NCI-H2171 (cell line): Measurements from ENCODE around the gene ZNF300.
A peak's percentile ranks its signal among the peaks of the same experiment; 100 is the strongest.
"Not testable (repeated sequence)": the region's sequence is repeated elsewhere in the genome, so short reads cannot be mapped to it uniquely, and the experiment has no call there.

Experiments used
- DNase-seq: peaks from one replicate; lab custom pipeline; 2025; lab: John Stamatoyannopoulos, UW

Gene ZNF300

DNA sequence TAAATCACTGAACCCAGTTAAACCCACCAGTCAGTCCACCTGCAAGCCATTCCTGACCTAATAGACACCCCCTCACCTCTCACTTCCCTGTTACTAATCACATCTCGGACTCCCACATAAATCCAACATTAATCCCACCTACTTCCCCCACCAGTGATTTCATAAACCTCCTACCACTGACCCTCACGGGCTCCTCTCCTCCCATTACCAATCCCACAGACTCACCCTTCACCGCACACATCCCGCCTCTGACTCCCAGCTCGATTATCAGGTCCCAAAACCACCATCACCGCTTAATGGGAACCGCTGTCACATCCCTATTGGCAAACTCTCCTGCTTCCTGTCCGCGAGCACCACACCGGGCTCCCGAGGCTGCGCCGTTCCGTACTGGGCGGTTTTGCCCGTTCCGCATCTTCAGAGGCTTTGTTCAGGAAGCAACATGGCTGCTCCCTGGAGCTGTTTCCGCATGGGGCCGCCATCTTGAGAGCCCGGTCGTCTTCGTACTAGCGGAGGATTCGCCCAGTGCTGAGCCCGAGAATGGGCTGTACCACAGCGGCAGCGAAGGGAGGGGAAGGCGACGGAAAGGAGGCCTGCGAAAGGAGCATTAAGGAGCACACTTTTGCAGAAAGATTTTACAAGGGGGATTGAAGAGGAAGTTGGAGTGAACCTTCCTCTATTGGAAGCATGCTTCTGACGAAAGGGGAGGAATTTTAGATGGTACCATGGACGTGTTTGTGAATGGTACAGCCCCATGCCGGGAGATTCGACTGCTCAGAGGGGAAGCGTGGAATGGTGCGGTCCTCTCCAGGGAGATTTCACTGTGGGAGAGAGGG is at the start of gene ZNF300:
TSS of gene ZNF300 (minus strand) at position 502 of the 833 bp plus-strand sequence. CDS start 1,825 bp downstream, outside the sequence.
- peak; percentile 82 for DNase-seq

DNA sequence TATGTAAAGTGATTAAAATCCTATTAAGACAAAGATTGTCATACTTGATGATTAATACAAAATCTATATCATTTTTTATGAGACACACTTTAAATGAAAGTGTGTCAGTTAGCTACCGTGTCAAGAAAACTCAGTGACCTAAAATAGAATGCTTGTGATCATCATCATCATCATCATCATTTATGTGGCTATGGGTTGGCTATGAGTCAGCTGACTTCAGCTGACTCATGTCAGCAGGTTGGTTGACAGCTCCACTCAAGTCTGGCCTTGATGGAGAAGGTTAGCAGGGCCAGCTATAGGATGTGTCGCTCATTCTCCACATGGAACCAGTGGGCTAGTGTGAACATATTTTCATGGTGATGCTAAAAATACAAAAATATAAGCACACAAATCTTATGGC is 43.8 kb upstream of the ZNF300 start:
- no peak for DNase-seq

DNA sequence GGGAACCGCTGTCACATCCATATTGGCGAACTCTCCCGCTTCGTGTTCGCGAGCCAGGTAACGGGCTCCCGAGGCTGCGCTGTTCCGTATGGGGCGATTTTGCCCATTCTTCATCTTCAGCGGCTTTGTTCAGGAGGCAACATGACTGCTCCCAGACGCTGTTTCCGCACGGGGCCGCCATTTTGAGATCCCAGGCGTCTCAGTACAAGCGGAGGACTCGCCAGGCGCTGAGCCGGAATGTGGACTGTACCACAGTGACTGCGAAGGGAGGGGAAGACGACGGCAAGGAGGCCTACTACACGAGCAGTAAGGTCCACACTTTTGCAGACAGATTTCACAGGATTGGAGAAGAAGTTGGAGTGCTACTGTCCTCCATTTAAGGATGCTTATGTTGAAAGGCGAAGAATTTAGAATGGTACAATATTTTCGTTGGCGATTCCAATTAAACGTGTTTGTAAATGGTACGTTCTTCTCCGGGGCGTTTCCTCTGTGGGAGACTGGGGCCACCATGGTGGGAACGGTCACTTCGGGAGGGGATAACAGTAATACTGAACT is 41.6 kb upstream of the ZNF300 start:
- DNase-seq = no peak

DNA sequence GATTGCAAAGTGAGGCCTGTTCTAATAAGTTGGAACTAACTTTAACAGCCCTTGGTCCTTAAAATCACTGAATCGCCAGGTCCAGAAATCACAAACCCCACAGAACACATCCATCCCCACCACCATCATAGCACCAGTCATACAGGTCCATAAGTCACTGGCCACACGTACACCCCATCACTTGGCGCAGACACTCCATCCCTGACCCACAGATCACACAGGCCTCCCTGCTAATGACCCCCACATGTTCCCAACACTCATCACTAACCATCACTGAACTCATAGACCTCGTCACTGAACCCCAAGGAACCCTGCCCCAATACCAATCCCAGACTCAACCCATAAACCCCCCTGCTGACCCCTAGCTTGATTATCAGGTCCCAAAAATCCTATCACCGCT is 41.2 kb upstream of the ZNF300 start:
- no peak for DNase-seq

DNA sequence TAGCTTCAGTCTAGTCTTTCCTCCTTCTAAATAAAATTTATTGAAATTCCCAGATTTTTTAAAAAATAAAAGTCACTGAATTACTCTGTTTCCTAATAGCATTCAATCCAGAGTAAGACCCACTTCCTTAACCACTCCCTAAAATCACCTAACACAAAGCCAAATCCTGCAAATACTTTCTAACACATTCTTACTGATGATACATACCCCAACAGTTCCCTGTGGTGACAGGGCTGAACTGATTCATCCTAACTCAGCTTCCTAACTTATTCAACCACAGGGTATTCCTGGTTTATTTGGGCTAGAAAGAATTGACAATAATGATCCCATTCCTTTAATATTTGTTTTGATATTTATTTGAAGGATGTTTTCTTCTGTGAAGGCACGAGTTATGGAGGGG is 40.7 kb upstream of the ZNF300 start:
- no peak for DNase-seq

DNA sequence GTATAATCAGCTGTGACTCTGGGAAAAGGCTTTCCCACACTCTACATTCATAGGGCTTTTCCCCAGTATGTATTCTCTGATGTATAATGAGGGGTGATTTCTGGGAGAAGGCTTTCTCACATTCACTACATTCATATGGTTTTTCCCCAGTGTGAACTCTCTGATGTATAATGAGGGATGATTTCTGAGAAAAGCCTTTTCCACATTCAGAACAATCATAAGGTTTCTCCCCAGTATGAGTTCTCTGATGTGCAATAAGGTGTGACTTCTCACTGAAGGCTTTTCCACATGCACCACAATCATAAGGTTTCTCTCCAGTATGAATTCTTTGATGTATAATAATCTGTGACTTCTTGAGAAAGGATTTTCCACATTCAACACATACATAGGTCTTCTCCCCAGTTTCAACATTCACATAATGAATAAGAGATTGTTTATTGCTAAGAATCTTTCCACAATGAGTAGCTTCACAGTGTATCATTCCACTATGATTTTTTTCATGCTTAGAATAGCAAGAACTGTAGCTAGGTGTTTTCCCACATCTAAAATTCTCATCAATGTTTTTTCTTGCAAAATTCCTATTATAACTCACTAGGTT is 26.7 kb upstream of the ZNF300 start:
- DNase-seq = no peak

DNA sequence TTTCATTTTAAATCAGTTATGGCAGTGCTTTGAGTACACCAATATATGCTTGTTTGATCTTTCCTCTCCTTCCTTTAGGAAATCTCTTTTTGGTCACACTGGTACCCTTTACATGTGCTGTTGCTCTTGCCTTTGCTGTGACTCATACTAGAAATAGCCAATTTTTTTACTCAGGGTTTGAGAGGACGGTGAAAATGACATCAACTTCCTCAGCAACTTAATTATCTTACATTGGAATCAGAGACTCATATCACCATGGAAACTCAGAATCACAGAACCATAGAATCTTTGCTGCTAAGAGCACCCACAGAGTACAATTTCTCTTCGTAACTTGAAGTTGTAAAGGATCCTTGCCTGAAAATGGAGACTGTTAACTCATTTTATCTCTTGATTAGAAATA is 13.8 kb upstream of the ZNF300 start:
- DNase-seq = no peak

DNA sequence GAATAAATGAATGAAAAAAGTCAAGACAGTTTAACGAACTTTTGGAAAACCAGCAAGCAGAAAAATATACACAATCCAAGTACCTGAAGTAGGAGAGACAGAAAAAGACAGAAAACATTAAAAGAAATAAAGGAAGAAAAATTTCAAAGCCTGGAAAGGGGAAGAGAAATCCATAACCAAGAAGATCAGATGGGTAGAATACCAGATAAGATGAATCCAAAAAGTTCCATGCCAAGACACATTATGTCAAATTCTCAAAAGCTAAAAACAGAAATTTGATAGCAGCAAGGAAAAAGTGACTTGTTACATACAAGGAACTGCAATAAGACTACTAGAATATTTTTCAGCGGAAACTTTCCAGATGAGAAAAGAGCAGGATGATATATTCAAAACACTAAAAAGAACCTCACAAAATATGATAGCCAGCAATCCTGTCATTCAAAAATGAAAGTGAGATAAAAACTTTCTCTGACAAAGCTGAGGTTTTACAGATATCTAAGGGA is 7.6 kb upstream of the ZNF300 start:
- no peak for DNase-seq

DNA sequence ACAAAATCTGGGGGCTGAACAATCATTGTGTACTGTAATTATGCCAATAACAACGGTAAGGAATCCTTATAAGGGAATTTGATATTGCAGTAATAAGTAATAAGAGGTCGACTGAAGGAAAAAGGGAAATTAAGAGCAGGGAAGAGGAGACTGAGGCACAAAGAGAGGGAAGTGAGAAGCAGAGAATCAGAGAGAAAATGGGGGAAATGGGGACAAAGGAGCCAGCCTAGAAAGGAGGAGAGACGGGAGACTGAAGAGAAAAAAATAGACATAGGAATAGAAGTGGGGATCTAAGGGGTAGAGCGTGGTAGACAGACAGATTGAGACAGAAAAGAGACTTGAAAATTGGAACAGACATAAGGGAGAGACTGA is 518 bp upstream of the ZNF300 start:
- DNase-seq = no peak

DNA sequence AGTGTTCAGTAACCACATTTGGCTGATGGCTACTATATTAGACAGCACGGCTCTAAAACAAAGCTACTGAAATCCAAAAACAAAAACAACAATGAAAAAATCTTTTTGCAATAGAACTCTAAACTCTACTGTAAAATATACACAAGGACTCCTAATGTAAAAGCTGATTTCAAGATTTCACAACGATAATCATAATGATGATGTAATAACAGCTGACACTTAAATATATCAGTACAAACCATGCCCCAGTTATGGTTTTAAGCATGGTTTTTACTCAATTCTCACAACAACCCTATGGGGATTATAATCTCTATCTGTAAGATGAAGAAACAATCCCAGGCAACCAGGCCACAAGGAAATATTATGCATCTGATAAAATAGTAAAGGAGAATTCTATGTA is 3.3 kb downstream of the ZNF300 start:
- no peak for DNase-seq

DNA sequence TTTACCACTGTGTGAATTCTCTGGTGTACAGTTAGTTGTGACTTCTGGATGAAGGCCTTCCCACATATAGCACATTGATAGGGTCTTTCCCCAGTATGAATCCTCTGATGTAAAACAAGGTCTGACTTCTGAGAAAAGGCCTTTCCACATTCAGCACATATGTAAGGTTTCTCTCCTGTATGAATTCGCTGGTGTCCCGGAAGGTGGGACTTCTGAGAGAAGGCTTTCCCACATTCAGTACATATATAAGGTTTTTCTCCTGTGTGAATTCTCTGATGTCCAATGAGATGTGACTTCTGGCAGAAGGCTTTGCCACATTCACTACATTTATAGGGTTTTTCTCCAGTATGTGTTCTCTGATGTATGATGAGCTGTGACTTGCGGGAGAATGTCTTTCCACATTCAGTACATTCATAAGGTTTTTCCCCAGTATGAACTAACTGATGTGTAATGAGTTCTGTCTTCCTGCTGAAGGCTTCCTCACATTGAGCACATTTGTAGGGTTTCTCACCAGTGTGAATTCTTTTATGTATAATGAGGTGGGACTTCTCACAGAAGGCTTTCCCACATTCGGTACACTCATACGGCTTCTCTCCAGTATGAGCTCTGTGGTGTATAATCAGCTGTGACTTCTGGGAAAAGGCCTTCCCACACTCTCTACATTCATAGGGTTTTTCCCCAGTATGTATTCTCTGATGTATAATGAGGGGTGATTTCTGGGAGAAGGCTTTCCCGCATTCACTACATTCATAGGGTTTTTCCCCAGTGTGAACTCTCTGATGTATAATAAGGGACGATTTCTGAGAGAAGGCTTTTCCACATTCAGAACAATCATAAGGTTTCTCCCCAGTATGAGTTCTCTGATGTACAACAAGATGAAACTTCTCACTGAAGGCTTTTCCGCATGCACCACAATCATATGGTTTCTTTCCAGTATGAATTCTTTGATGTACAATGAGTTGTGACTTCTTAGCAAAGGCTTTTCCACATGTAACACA is 9.1 kb downstream of the ZNF300 start:
- DNase-seq = no peak

DNA sequence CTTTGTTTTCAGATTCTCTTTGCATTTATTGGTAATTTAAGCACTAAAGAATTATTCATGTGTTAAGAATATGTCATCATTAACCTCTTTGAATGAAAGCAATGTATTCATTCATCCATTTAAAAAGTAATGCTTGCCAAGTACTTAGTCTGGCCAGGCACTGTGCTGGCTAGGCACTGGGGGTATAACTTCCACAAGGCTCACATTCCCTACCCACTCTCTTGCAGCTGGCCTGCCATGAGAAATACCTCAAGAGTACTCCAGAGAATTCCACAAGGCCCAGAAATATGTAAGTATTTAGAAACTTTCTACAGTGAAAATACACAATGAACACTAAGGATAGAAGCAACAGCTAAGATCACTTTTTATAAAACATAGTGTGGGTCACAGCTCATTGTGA is 25.4 kb downstream of the ZNF300 start:
- DNase-seq = no peak

DNA sequence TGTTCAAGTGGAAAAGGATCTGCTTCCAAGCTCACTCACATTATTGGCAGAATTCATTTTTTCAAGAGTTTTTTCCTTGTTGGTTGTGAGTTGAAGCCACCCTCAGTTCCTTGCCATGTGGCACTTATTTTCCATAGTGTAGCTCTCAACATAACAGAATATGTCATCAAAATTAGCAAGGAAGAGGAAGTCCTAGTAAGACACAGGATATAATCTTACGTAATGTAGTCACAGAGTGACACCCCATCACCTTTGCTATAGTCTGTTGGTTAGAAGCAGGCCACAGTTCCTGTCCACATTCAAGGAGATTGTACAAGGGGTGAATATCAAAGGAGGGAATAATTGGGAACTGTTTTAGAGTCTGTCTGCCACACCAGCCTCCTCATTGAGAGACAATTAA is 42.7 kb downstream of the ZNF300 start:
- DNase-seq = no peak

DNA sequence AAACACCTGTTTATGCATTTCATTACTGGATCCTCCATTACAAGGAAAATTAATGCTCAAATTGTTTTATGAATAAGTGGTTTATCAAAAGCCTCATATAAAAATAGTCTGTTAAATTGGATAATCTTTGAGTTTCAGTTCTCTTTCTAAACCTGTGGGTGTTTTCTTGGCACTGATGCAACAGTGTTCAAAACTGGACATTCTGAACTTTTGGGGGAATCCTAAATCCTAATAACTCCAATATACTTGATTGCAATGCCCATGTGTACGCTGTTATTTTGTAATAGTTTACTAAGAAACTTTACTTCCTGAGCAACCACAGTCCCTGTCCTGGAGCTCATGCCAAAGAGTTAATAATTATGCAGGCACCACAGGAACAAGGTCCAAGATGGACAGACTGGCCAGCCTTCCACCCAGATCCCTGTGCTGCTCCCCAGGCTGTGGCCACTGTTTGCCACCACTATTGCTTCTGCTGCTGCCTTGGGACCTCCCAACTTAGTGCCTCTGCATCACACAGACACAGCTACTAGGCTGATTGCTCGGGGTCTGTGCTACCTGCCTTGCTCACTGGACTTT is 44.4 kb downstream of the ZNF300 start:
- DNase-seq = no peak

DNA sequence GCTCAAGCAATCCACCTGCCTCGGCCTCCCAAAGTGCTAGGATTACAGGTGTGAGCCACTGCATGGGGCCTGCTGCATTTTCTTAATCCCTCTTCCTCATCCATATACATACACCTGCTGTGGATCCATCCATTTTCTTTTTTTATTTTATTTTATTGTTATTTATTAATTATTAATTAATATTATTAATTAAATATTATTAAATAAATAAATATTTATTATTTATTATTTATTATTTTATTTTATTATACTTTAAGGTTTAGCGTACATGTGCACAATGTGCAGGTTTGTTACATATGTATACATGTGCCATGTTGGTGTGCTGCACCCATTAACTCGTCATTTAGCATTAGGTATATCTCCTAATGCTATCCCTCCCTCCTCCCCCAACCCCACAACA is 48.1 kb downstream of the ZNF300 start:
- DNase-seq = not testable (repeated sequence)

DNA sequence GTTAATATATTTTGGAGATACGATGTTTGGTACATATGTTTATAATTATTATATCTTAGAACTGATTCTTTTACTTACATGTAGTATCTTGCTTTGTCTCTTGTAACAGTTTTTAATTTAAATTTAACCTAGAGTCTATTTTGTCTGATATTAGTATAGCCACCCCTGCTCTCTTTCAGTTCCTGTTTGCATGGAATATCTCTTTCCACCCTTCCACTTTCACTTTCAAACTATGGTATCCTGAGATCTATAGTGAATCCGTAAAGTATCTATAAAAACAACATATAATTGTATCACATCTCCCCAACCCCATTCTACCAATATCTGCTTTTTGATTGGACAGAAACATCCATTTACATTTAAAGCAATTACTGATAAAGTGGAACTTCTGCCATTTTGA is 51.2 kb downstream of the ZNF300 start:
- DNase-seq = no peak

DNA sequence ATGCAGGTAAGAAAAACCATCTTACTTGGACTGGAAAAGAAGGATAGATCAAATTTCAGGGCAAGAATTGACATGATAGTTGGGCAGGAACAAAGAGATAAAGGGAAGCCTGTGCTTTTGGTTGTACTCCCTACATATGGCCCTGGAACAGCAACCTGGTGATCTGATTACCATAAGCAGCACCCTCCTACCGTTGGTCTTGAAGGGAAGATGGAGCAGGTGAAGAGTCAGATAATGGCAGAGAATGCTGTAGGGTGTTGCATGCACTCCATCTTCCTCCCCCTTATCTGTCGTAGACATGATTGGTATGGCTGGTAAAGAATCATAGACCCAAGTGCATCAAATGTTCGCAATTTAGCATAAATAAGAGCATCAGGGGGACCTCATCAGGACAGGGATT is 53.7 kb downstream of the ZNF300 start:
- DNase-seq = peak; percentile 54

DNA sequence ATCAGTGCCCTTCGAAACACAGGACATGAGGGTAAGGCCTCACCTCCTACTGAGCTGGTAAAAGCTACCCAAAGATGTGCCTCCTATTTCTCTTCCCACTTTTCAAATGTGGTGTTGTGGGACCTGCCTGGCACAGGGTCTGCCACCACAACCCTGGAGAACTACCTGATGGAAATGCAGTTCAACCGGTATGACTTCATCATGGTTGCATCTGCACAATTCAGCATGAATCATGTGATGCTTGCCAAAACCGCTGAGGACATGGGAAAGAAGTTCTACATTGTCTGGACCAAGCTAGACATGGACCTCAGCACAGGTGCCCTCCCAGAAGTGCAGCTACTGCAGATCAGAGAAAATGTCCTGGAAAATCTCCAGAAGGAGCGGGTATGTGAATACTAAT is 56.5 kb downstream of the ZNF300 start:
- no peak for DNase-seq

DNA sequence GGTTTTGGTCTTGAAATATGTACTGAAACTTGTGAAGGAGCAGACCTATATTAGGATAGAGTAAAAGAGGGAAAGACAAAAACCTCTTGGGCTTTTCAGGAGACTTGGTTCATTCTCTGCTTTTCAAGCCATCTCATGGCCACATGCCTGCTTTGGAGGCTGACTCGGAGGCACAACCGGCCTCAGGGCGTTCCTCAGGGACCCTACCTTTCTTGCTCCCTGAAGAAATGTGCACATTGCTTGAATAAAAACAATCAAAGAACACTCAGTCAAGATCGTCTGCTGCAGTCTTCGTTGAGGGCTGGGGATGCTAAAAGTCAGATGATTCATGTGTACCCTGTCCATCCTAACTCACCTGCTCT is 57.5 kb downstream of the ZNF300 start:
- no peak for DNase-seq

DNA sequence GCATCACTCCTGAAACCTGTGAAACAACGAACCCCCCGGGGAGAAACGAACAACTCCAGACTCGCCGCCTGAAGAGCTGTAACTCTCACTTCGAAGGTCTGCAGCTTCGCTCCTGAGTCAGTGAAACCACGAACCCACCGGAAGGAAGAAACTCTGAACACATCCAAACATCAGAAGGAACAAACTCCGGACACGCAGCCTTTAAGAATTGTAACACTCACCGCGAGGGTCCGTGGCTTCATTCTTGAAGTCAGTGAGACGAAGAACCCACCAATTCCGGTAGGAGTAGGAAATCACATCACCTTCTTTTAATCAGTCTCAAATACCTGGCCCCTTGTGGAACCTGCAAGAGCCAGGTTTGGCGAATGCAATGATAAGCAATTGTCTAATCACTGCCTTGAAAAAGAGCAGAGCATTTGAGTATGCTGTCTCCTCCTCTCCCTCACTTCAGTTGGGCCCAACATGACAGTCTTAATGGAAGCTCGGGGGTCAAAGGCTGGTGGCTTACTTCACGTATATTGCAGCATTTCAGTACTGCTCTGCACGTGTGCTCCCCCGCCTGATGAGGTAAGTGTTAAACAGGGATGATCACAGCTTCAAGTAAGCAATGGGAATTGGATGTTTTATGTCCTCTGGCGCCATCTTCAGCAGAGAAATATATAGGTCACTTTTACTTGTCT is 58.0 kb downstream of the ZNF300 start:
- DNase-seq = peak; percentile 31

DNA sequence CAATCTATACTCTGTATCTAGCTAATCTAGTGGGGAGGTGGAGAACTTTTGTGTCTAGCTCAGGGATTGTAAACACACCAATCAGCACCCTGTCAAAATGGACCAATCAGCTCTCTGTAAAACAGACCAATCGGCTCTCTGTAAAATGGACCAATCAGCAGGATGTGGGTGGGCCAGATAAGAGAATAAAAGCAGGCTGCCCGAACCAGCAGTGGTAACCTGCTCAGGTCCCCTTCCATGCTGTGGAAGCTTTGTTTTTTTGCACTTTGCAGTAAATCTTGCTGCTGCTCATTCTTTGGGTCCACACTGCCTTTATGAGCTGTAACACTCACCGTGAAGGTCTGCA is 58.5 kb downstream of the ZNF300 start, which contains the start of gene IRGM:
TSS of gene IRGM (plus strand) at position 214 of the 346 bp plus-strand sequence. CDS start 1,603 bp downstream, outside the sequence.
- not testable (repeated sequence) for DNase-seq
